GM12892 (cell line): ENCODE results near the gene GDPD4.

ENCODE experiments used
- POLR2A ChIP-seq: IDR thresholded peaks from 2 replicates; pipeline ENCODE4 v1.6.1; 2011; ENCODE audit warnings: low read depth, low read length, control low read depth
- TAF1 ChIP-seq: IDR thresholded peaks from 2 replicates; pipeline ENCODE4 v1.6.1; 2011; ENCODE audit warnings: low read depth, mild to moderate bottlenecking, control low read depth, low read length, borderline replicate concordance

DNA sequence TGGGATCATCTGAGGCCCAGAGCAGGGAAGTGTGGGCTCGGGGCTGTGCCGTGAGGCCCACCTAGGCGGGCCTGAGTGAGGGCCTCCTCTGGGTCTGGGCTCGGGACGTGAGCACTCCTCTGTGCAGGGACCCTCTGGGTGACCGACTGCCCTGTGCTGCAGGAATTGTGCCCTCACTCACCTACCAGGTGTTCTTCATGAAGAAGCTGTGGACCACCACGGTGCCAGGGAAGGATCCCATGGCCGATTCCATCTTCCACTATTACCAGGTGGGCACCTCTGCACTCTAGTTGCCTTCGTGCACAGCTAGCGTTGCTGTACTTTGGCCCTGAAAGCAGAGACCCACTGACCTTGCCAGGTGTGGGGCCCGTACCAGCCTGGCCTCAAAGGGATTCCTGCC is 93.0 kb downstream of the GDPD4 start:
- TF ChIP-seq POLR2A (no peak), TAF1 (no peak)
